IMR-90 (cell line): ENCODE measurements around the gene COL23A1. TPM values are rescaled to one million over a fixed set of nuclear protein-coding genes. Genes with fewer than 3 reads are reported as not detected.

Source experiments
- ATAC-seq: fragments of 200-7000 bp; cut with Tn5 transposase; 2 replicates; pipeline ENCODE4 v1.9.1; 2020; ENCODE audit warnings: low read depth, mild to moderate bottlenecking, moderate library complexity
- BruUV-seq: library from RNA; stranded (reverse); fragments of 400-500 nt; replicated peaks from 2 replicates; lab custom pipeline; 2021; lab: Mats Ljungman, UMichigan
- CTCF ChIA-PET: fragments of 300-600 bp; formaldehyde crosslinking; extraction: SDS; loops from one replicate; lab custom pipeline; 2021; ENCODE audit warnings: antibody characterized with exemption; lab: Yijun Ruan, JAX
- POLR2A ChIA-PET: fragments of 300-600 bp; sonication (Branson Sonifier 250); formaldehyde crosslinking; loops from one replicate; lab custom pipeline; 2022; ENCODE audit warnings: antibody characterized with exemption; ENCODE audit not compliant: unreplicated experiment; lab: Charles Lee
- DNase-seq: peaks from one replicate; pipeline ENCODE4 v3.0.0; 2013
- H2AFZ ChIP-seq: replicated peaks from 2 replicates; pipeline ENCODE3; 2013; ENCODE audit warnings: low read length, mild to moderate bottlenecking; ENCODE audit not compliant: poor library complexity
- H2AK5ac ChIP-seq: 2 replicates; pipeline ENCODE4 v1.6.1; 2013; ENCODE audit warnings: low read depth, low read length, inconsistent platforms
- H2AK9ac ChIP-seq: replicated peaks from 2 replicates; pipeline ENCODE3; 2013; ENCODE audit warnings: mild to moderate bottlenecking, low read depth, low read length, moderate library complexity; ENCODE audit not compliant: poor library complexity
- H2BK120ac ChIP-seq: 2 replicates; pipeline ENCODE4 v1.6.1; 2013; ENCODE audit warnings: low read depth, low read length, inconsistent platforms
- H2BK15ac ChIP-seq: 3 replicates; pipeline ENCODE4 v1.6.1; 2013; ENCODE audit warnings: low read depth, low read length, inconsistent platforms
- H2BK20ac ChIP-seq: 2 replicates; pipeline ENCODE4 v1.6.1; 2013; ENCODE audit warnings: low read depth, mild to moderate bottlenecking, inconsistent platforms, low read length, moderate library complexity
- H2BK5ac ChIP-seq: 2 replicates; pipeline ENCODE4 v1.6.1; 2013; ENCODE audit warnings: mild to moderate bottlenecking, low read depth, low read length, inconsistent platforms; ENCODE audit not compliant: poor library complexity, severe bottlenecking
- H3K14ac ChIP-seq: replicated peaks from 2 replicates; pipeline ENCODE4 v1.6.1; 2013; ENCODE audit warnings: low read depth, low read length, inconsistent platforms
- H3K18ac ChIP-seq: 2 replicates; pipeline ENCODE4 v1.6.1; 2013; ENCODE audit warnings: low read depth, low read length, control low read depth
- H3K23ac ChIP-seq: 2 replicates; pipeline ENCODE4 v1.6.1; 2013; ENCODE audit warnings: low read depth, low read length, inconsistent platforms
- H3K27ac ChIP-seq: 2 replicates; pipeline ENCODE4 v1.5.1; 2013; ENCODE audit warnings: mild to moderate bottlenecking, control low read depth, low read length; ENCODE audit not compliant: insufficient read depth
- H3K27me3 ChIP-seq: 2 replicates; pipeline ENCODE4 v1.6.1; 2013; ENCODE audit warnings: low read length; ENCODE audit not compliant: control insufficient read depth, insufficient read depth
- H3K36me3 ChIP-seq: 2 replicates; pipeline ENCODE4 v1.6.1; 2013; ENCODE audit warnings: low read length, mixed read lengths; ENCODE audit not compliant: control insufficient read depth, insufficient read depth
- H3K4ac ChIP-seq: 2 replicates; pipeline ENCODE4 v1.6.1; 2013; ENCODE audit warnings: low read depth, low read length, inconsistent platforms
- H3K4me1 ChIP-seq: 2 replicates; pipeline ENCODE4 v1.6.1; 2013; ENCODE audit warnings: low read length, mixed read lengths; ENCODE audit not compliant: control insufficient read depth, insufficient read depth
- H3K4me2 ChIP-seq: 2 replicates; pipeline ENCODE4 v1.6.1; 2013; ENCODE audit warnings: low read depth, mild to moderate bottlenecking, control low read depth, low read length, moderate library complexity
- H3K4me3 ChIP-seq: 2 replicates; pipeline ENCODE4 v1.5.1; 2013; ENCODE audit warnings: low read depth, mild to moderate bottlenecking, control low read depth, low read length, moderate library complexity; ENCODE audit not compliant: insufficient read depth
- H3K56ac ChIP-seq: 2 replicates; pipeline ENCODE4 v1.6.1; 2013; ENCODE audit warnings: low read length, inconsistent platforms; ENCODE audit not compliant: insufficient read depth; ENCODE audit errors: extremely low read depth
- H3K79me1 ChIP-seq, 2 experiments: 2 replicates each; pipeline ENCODE4 v1.6.1; 2013; ENCODE audit warnings: low read length in 2 of 2, inconsistent platforms in 1 of 2, low read depth in 1 of 2
- H3K9ac ChIP-seq: 2 replicates; pipeline ENCODE4 v1.6.1; 2013; ENCODE audit warnings: low read depth, low read length, control low read depth
- H3K9me1 ChIP-seq: 2 replicates; pipeline ENCODE4 v1.6.1; 2013; ENCODE audit warnings: low read length, inconsistent platforms; ENCODE audit not compliant: insufficient read depth
- H3K9me3 ChIP-seq: 2 replicates; pipeline ENCODE4 v1.6.1; 2013; ENCODE audit warnings: low read length; ENCODE audit not compliant: control insufficient read depth, insufficient read depth
- H4K20me1 ChIP-seq: 2 replicates; pipeline ENCODE4 v1.6.1; 2013; ENCODE audit warnings: low read length, inconsistent platforms; ENCODE audit not compliant: insufficient read depth
- H4K5ac ChIP-seq: 2 replicates; pipeline ENCODE4 v1.6.1; 2013; ENCODE audit warnings: mild to moderate bottlenecking, low read depth, low read length, control low read depth
- H4K8ac ChIP-seq, 2 experiments: 2 replicates each; pipeline ENCODE4 v1.6.1; 2013; ENCODE audit warnings: low read depth in 2 of 2, low read length in 2 of 2, control low read depth in 1 of 2, inconsistent platforms in 1 of 2
- H4K91ac ChIP-seq: 2 replicates; pipeline ENCODE4 v1.6.1; 2013; ENCODE audit warnings: low read depth, low read length, inconsistent platforms; ENCODE audit not compliant: insufficient read depth
- BHLHE40 ChIP-seq: fragments of 150-350 bp; IDR thresholded peaks from 2 replicates; pipeline ENCODE4 v1.6.1; 2016; ENCODE audit warnings: mild to moderate bottlenecking, low read depth, low read length
- CHD1 ChIP-seq: IDR thresholded peaks from 2 replicates; pipeline ENCODE4 v1.6.1; 2012; ENCODE audit warnings: low read depth, low read length, improper control_type of control experiment
- MAZ ChIP-seq: IDR thresholded peaks from 2 replicates; pipeline ENCODE4 v1.6.1; 2012; ENCODE audit warnings: low read depth, mild to moderate bottlenecking, low read length, improper control_type of control experiment, moderate library complexity, borderline replicate concordance
- MXI1 ChIP-seq: IDR thresholded peaks from 2 replicates; pipeline ENCODE4 v1.6.1; 2012; ENCODE audit warnings: low read depth, mild to moderate bottlenecking, low read length, moderate library complexity, borderline replicate concordance
- RFX5 ChIP-seq: IDR thresholded peaks from 2 replicates; pipeline ENCODE4 v1.8.0; 2012; ENCODE audit warnings: low read depth, mild to moderate bottlenecking, low read length, moderate library complexity
- SMC3 ChIP-seq: fragments of 150-350 bp; IDR thresholded peaks from 2 replicates; pipeline ENCODE4 v1.6.1; 2016; ENCODE audit warnings: low read depth, mild to moderate bottlenecking, antibody characterized with exemption, low read length, moderate library complexity
- WGBS, 2 experiments: methylation state at CpG; one replicate each; pipeline versions ENCODE4 v1.1.5 to v1.1.7; 2013; ENCODE audit warnings: missing lambda C conversion rate in 2 of 2; ENCODE audit not compliant: insufficient read length in 1 of 2; ENCODE audit errors: extremely low coverage in 2 of 2; 5-methylcytosine and 5-hydroxymethylcytosine counted together
- dilution Hi-C: fragments of 300-500 bp; cut with HindIII; formaldehyde crosslinking; loops from one replicate; pipeline ENCODE4 v1.14.3; 2018; ENCODE audit warnings: low sequenced_read_pairs; ENCODE audit not compliant: unreplicated experiment
- in situ Hi-C: fragments of 300-500 bp; cut with MboI; formaldehyde crosslinking; loops from 3 replicates; pipeline ENCODE4 v1.14.3; 2019; ENCODE audit warnings: low sequenced_read_pairs, inconsistent platforms, mixed read lengths
- intact Hi-C: fragments of 100-400 bp; cut with micrococcal nuclease; formaldehyde crosslinking; loops from 2 replicates; pipeline ENCODE4 v1.10.0; 2022
- polyA plus RNA-seq, 3 experiments: library from polyadenylated mRNA; depleted of rRNA; stranded (reverse); fragments of >200 nt; gene quantifications; 2 replicates each; pipeline ENCODE4 v1.2.3, GENCODE V29; 2012; ENCODE audit warnings: low replicate concordance in 1 of 3
- total RNA-seq: library from RNA; depleted of rRNA; stranded (reverse); fragments of >200 nt; gene quantifications from 2 replicates; pipeline ENCODE4 v1.2.3, GENCODE V29; 2012

COL23A1 gene
- total and polyA plus RNA-seq, 2 of the 4 experiments (the other 2 are of a cell fraction): not detected

DNA sequence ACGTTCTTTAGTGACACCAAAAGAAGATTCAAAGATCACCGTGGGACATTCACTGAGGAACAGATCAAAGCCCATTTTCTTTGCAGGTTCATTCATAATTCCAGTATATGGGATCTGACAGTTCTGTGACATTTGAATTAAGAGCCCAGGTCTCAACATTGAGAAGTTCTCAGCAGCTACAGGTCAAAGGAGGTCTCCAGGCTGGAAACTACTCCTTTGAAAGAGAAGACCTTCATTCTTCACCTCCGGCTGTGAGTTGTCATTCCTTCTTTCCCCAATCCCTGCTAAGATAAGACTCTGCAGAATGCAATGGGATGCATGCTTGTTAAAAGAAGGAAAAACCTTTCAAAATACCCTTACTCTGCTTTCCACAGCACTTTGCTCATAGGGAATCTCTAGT, 79.0 kb downstream of the COL23A1 start:
- ATAC-seq (no peak), DNase-seq (no peak)
- ChIA-PET CTCF (no interaction called here), POLR2A (no interaction called here)
- H2AFZ ChIP-seq: no peak overlapping the region
- H3K4me3 ChIP-seq: no peak overlapping the region
- no peak overlapping the region for H3K27ac ChIP-seq
- BruUV-seq: no TSS peak
- no peak overlapping the region for H4K91ac ChIP-seq
- no peak overlapping the region for H2BK15ac ChIP-seq
- H3K14ac ChIP-seq: no peak overlapping the region
- no peak overlapping the region for H4K8ac ChIP-seq
- H3K9me1 ChIP-seq: no peaks in the 10 kb centered on the region
- TF ChIP-seq SMC3 (no peak), MAZ (no peak), MXI1 (no peak), BHLHE40 (no peak), CHD1 (no peak), RFX5 (no peak)
- H4K5ac ChIP-seq: no peak overlapping the region
- H3K79me1 ChIP-seq: no peaks in the 10 kb centered on the region
- no peak overlapping the region for H2AK9ac ChIP-seq
- H3K27me3 ChIP-seq: no peaks in the 10 kb centered on the region
- H3K4me2 ChIP-seq: no peak overlapping the region
- dilution Hi-C loops (no loop called here), intact Hi-C loops (no loop called here), in situ Hi-C loops (no loop called here)
- no peaks in the 10 kb centered on the region for H3K36me3 ChIP-seq
- no peak overlapping the region for H2AK5ac ChIP-seq
- H3K4me1 ChIP-seq: no peaks in the 10 kb centered on the region
- no peaks in the 10 kb centered on the region for H4K20me1 ChIP-seq
- H3K23ac ChIP-seq: no peak overlapping the region
- H2BK20ac ChIP-seq: no peak overlapping the region
- WGBS, 2 experiments: 7% methylated on average over 2 of the region's 3 CpGs; no CpG with 5 or more reads in 1 of the 2 experiments
- no peak overlapping the region for H2BK5ac ChIP-seq
- H3K9me3 ChIP-seq: peaks cover 37% of the 10 kb centered on the region
- H3K18ac ChIP-seq: no peak overlapping the region
- H2BK120ac ChIP-seq: no peak overlapping the region
- H3K56ac ChIP-seq: no peak overlapping the region
- H3K4ac ChIP-seq: no peak overlapping the region
- no peak overlapping the region for H3K9ac ChIP-seq
